Activated CD8-positive, alpha-beta T cell treated with anti-CD3 and anti-CD28 coated beads, Interleukin-2, amount 10 ng/mL, durations not matched to agents 7 days and 5 days (primary cell): ENCODE data around the gene IL17RD. TPM values are rescaled to one million over a fixed set of nuclear protein-coding genes. Genes with fewer than 3 reads are reported as not detected.

Source experiments
- ATAC-seq: fragments of 150-1000 bp; cut with Tn5 transposase; one replicate; pipeline ENCODE4 v1.10.0; 2021; ENCODE audit warnings: moderate library complexity
- CTCF ChIA-PET: fragments of 350-600 bp; sonication (Branson Sonifier 250); formaldehyde crosslinking; loops from one replicate; lab custom pipeline; 2021; ENCODE audit warnings: antibody characterized with exemption; lab: Charles Lee
- POLR2A ChIA-PET: fragments of 350-600 bp; sonication (Branson Sonifier 250); formaldehyde crosslinking; loops from one replicate; lab custom pipeline; 2021; ENCODE audit warnings: antibody characterized with exemption; lab: Charles Lee
- DNase-seq: peaks from one replicate; pipeline ENCODE4 v3.0.0-alpha.2; 2020
- H3K27ac Mint-ChIP-seq: one replicate; pipeline ENCODE4 v1.8.0; 2021; ENCODE audit warnings: mild to moderate bottlenecking, mixed read lengths
- H3K27me3 Mint-ChIP-seq: one replicate; pipeline ENCODE4 v1.8.0; 2021; ENCODE audit warnings: low read depth, mixed read lengths
- H3K36me3 Mint-ChIP-seq: one replicate; pipeline ENCODE4 v1.8.0; 2021; ENCODE audit warnings: low read depth, mixed read lengths
- H3K4me1 Mint-ChIP-seq: one replicate; pipeline ENCODE4 v1.8.0; 2021; ENCODE audit warnings: low read depth, mixed read lengths
- H3K4me3 Mint-ChIP-seq: one replicate; pipeline ENCODE4 v1.8.0; 2021; ENCODE audit warnings: mild to moderate bottlenecking, mixed read lengths
- H3K9me3 Mint-ChIP-seq: one replicate; pipeline ENCODE4 v1.8.0; 2022; ENCODE audit warnings: mixed read lengths; ENCODE audit not compliant: insufficient read depth
- total RNA-seq, 2 experiments: library from RNA; stranded (reverse); gene quantifications; one replicate each; pipeline ENCODE4 v1.2.3, GENCODE V29; 2021

Gene IL17RD
- total RNA-seq, 2 experiments from 2014 or later = not detected

DNA sequence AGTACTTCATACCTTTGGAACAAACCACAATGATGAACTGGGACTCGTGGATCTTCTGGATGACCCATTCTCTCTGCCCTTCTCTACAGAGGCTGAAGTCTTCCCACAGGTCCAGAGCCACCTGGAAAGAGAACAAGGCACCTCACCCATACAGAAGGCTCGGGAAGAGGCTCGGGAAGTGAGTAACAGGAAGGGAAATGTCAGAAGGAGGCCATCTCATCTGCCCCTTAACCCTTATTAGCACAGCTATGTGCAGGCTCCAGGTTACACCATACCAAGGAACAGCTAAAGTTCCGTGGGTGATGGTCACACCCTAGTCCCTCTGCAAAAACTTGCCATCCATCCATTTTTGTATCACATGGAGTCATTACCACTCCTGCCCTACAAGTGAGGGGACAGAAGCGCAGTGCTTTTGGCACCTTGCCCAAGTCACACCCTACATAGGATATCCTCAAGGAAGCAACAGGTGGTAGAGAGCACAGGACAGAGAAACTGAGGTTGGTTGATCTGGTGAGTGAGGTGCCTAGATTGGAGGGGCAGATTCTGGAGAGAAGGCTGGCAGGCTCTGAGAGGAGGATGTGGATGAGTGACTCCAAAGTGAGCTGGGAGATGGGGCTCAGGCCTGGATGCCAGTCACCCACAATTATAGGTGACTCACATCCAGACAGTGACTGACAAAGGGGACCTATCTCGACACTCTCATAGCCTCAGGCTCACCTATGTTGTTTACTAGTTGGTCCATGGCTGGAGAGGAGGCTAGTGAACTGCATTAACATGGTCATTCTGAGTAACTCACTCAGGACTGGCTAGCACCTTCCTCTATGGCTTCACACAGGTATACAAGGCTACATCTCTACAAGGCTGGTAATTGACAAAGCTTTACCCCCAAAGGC is 66.5 kb downstream of the IL17RD start:
- Mint-ChIP-seq H3K27me3 (peaks cover 18% of the 10 kb centered on the region), H3K4me3 (no peak overlapping the region), H3K27ac (no peak overlapping the region), H3K9me3 (no peaks in the 10 kb centered on the region), H3K4me1 (no peaks in the 10 kb centered on the region), H3K36me3 (no peaks in the 10 kb centered on the region)
- CTCF ChIA-PET = interaction anchor here (1.0 to 2.5 kb wide), 3 partner anchors 7 to 396 kb away, joined by 3 to 12 read pairs (median 11); no protein-coding TSS in a partner anchor
- ATAC-seq (no peak), DNase-seq (no peak)
- POLR2A ChIA-PET = no interaction called here

- POLR2A ChIA-PET = no interaction called here
- H3K9me3 Mint-ChIP-seq = no peaks in the 10 kb centered on the region
- CTCF ChIA-PET = interaction anchor here (1.7 kb wide), 1 partner anchor 102 kb away, joined by 4 read pairs; no protein-coding TSS in a partner anchor
- no peaks in the 10 kb centered on the region for H3K4me1 Mint-ChIP-seq
- ATAC-seq (no peak), DNase-seq (no peak)
- no peak overlapping the region for H3K27ac Mint-ChIP-seq
- H3K4me3 Mint-ChIP-seq = no peak overlapping the region
- H3K27me3 Mint-ChIP-seq = peaks cover 20% of the 10 kb centered on the region
- H3K36me3 Mint-ChIP-seq = no peaks in the 10 kb centered on the region
Observed at GRCh38 chr3:57097536-57097935, 67.6 kb downstream of the IL17RD start.

- no peaks in the 10 kb centered on the region for H3K36me3 Mint-ChIP-seq
- no peaks in the 10 kb centered on the region for H3K4me1 Mint-ChIP-seq
- ATAC-seq (no peak), DNase-seq (no peak)
- ChIA-PET CTCF (no interaction called here), POLR2A (no interaction called here)
- H3K4me3 Mint-ChIP-seq = no peak overlapping the region
- peaks cover 15% of the 10 kb centered on the region for H3K27me3 Mint-ChIP-seq
- H3K27ac Mint-ChIP-seq = no peak overlapping the region
- no peaks in the 10 kb centered on the region for H3K9me3 Mint-ChIP-seq
Observed at GRCh38 chr3:57095363-57095762, 69.8 kb downstream of the IL17RD start.

DNA sequence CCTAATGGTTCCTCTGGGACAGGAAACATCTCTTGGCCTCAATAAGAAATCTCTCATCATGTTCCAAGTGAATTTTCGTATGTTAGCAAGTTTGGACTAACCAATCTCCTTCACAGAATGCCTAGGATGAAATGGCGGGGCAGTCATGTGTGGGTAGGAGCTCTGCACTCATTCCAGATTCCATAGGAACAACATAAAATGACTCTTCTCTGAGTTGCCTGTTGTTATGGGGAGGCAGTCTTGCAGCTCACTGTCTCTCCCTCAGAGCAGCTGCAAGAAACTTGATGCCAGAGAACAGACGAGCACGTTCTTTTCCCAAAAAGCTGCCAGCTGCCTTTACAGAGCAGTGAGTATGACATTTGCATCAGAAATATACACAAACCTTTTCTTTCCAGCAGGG is 70.6 kb downstream of the IL17RD start:
- ATAC-seq (no peak), DNase-seq (no peak)
- Mint-ChIP-seq H3K36me3 (no peaks in the 10 kb centered on the region), H3K4me3 (no peak overlapping the region), H3K27me3 (peaks cover 19% of the 10 kb centered on the region), H3K9me3 (no peaks in the 10 kb centered on the region), H3K27ac (no peak overlapping the region), H3K4me1 (no peaks in the 10 kb centered on the region)
- ChIA-PET CTCF (interaction anchor here (0.7 kb wide), 1 partner anchor 52 kb away, joined by 3 read pairs; no protein-coding TSS in a partner anchor), POLR2A (no interaction called here)

GRCh38 chr3:57093971-57094535 is 71.1 kb downstream of the IL17RD start:
- ChIA-PET CTCF (no interaction called here), POLR2A (no interaction called here)
- ATAC-seq (no peak), DNase-seq (no peak)
- no peak overlapping the region for H3K27ac Mint-ChIP-seq
- H3K9me3 Mint-ChIP-seq = no peaks in the 10 kb centered on the region
- peaks cover 19% of the 10 kb centered on the region for H3K27me3 Mint-ChIP-seq
- no peaks in the 10 kb centered on the region for H3K4me1 Mint-ChIP-seq
- no peaks in the 10 kb centered on the region for H3K36me3 Mint-ChIP-seq
- H3K4me3 Mint-ChIP-seq = no peak overlapping the region

DNA sequence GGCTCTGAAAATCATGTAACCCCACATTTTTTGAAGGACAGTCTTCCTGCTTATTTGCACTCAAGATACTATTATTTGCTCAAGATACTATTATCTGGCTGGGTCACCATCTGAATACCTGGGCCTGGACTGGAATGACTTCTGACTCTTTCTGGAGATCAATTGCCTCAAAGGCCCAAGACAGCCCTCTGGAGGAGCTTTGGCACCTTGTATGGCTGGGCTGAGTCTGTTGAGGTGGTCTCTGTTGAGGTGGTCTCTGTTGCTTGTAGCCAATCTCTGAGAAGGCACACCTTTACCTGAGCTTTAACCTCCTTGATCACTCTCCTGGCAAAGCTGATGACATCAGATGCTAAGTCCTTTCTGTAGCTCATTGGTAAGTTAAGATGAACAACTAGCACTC is 71.7 kb downstream of the IL17RD start:
- no peak for DNase-seq
- POLR2A ChIA-PET = no interaction called here
- H3K27me3 Mint-ChIP-seq = peaks cover 16% of the 10 kb centered on the region
- no peaks in the 10 kb centered on the region for H3K9me3 Mint-ChIP-seq
- ATAC-seq = no peak
- H3K4me1 Mint-ChIP-seq = no peaks in the 10 kb centered on the region
- no peak overlapping the region for H3K27ac Mint-ChIP-seq
- H3K36me3 Mint-ChIP-seq = no peaks in the 10 kb centered on the region
- no peak overlapping the region for H3K4me3 Mint-ChIP-seq
- CTCF ChIA-PET = no interaction called here

- no peaks in the 10 kb centered on the region for H3K4me1 Mint-ChIP-seq
Observed at GRCh38 chr3:57091521-57092273, 73.5 kb downstream of the IL17RD start.

GRCh38 chr3:57089043-57089442 is 76.1 kb downstream of the IL17RD start:
- no peak for ATAC-seq
- ChIA-PET CTCF (interaction anchor here (1.3 kb wide), 1 partner anchor 10 kb away, joined by 4 read pairs; no protein-coding TSS in a partner anchor), POLR2A (no interaction called here)
- no peaks in the 10 kb centered on the region for H3K9me3 Mint-ChIP-seq
- H3K4me1 Mint-ChIP-seq = no peaks in the 10 kb centered on the region
- H3K4me3 Mint-ChIP-seq = no peak overlapping the region
- no peak overlapping the region for H3K27ac Mint-ChIP-seq
- no peaks in the 10 kb centered on the region for H3K36me3 Mint-ChIP-seq
- H3K27me3 Mint-ChIP-seq = peaks cover 13% of the 10 kb centered on the region
- no peak for DNase-seq

More at GRCh38 chr3:57091521-57092273, 73.5 kb downstream of the IL17RD start:
- Mint-ChIP-seq H3K27me3 (peaks cover 19% of the 10 kb centered on the region), H3K27ac (no peak overlapping the region), H3K4me3 (no peak overlapping the region), H3K36me3 (no peaks in the 10 kb centered on the region), H3K9me3 (no peaks in the 10 kb centered on the region)
- ATAC-seq = no peak
- ChIA-PET POLR2A (no interaction called here), CTCF (interaction anchor here (3.1 kb wide), 1 partner anchor 8 kb away, joined by 12 read pairs; no protein-coding TSS in a partner anchor)
- DNase-seq = no peak

DNA sequence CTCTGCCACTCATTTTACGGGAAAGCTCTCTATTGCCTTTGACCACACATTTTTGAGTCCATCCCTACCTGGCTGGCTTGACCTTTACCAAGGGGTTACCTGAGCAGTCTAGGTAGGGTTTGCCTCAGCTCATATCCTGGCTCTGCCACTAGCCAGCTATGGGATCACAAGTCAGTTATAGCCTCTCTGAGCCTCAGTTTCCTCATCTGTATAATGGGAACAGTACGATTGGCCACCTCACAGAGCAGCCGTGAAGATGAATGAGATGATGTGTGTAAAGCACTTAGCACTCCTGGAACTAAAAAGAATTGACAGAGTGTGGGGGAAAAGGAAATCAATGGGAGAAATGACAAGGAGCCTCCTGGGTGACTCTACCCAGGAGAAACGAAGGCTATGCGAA is 76.7 kb downstream of the IL17RD start:
- Mint-ChIP-seq H3K9me3 (no peaks in the 10 kb centered on the region), H3K4me3 (no peak overlapping the region), H3K4me1 (no peaks in the 10 kb centered on the region), H3K27me3 (peaks cover 13% of the 10 kb centered on the region), H3K27ac (no peak overlapping the region), H3K36me3 (no peaks in the 10 kb centered on the region)
- DNase-seq (no peak), ATAC-seq (no peak)
- POLR2A ChIA-PET = no interaction called here
- CTCF ChIA-PET = interaction anchor here (1.3 to 1.8 kb wide), 2 partner anchors 10 to 12 kb away, joined by 4 to 8 read pairs; no protein-coding TSS in a partner anchor

DNA sequence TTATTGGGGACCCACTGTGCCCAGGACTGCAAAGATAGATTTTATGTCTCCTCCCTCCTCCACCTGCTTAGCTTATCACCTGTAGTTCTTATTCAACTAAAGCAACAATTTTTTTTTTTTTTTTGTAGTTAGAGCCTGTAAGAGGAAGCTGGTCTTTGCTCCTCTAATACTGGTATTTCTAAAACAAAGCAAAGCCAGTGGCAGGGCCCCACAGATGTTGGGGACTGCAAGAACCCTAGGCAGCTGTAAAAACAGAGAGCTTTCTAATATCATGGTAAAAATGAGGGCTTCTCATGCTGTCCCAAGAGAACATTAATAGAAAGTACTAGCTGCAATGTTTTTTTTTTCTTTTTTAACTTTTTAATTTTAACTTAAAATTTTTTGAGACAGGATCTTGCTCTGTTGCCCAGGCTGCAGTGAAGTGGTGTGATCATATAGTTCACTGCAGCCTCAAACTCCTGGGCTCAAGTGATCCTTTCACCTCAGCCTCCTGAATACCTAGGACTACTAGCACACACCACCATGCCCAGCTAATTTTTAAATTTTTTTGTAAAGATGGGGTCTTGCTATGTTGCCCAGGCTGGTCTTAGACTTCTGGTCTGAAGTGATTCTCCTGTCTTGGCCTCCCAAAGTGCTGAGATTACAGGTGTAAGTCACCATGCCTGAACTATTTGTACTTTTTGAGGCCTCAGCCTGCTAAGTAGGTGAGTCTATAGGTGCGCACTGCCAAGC is 77.6 kb downstream of the IL17RD start:
- POLR2A ChIA-PET = no interaction called here
- ATAC-seq (no peak), DNase-seq (no peak)
- peaks cover 12% of the 10 kb centered on the region for H3K27me3 Mint-ChIP-seq
- H3K9me3 Mint-ChIP-seq = no peaks in the 10 kb centered on the region
- CTCF ChIA-PET = interaction anchor here (1.8 kb wide), 1 partner anchor 13 kb away, joined by 8 read pairs; no protein-coding TSS in a partner anchor
- no peak overlapping the region for H3K4me3 Mint-ChIP-seq
- no peaks in the 10 kb centered on the region for H3K36me3 Mint-ChIP-seq
- H3K27ac Mint-ChIP-seq = no peak overlapping the region
- no peaks in the 10 kb centered on the region for H3K4me1 Mint-ChIP-seq

GRCh38 chr3:57086201-57086600 is 79.0 kb downstream of the IL17RD start:
- Mint-ChIP-seq H3K4me1 (no peaks in the 10 kb centered on the region), H3K4me3 (no peak overlapping the region), H3K27ac (no peak overlapping the region), H3K9me3 (no peaks in the 10 kb centered on the region), H3K27me3 (peaks cover 19% of the 10 kb centered on the region), H3K36me3 (no peaks in the 10 kb centered on the region)
- no peak for ATAC-seq
- no peak for DNase-seq
- ChIA-PET CTCF (no interaction called here), POLR2A (no interaction called here)
